ENCODE measurements around the gene MOCS1. TPM values are rescaled to one million over a fixed set of nuclear protein-coding genes. Genes with fewer than 3 reads are reported as not detected.

MOCS1 gene
- polyA plus RNA-seq, 1 of the 3 experiments (the other 2 are of a cell fraction), result 4.2 TPM

- TF ChIP-seq RCOR1 (IDR thresholded peaks at IDR 0.05; ENCODE audit: low read length), result no peak
- TF ChIP-seq EP300 (IDR thresholded peaks at IDR 0.05; ENCODE audit: borderline replicate concordance in 1 of 2, low read depth in 1 of 2, low read length in 1 of 2), result no peak
- no peak for TF ChIP-seq RXRA (IDR thresholded peaks at IDR 0.05; ENCODE audit: borderline replicate concordance, low read depth)
- TF ChIP-seq IRF3 (IDR thresholded peaks at IDR 0.05; ENCODE audit: low read depth, low read length), result no peak
- no peak for TF ChIP-seq EZH2phosphoT487 (IDR thresholded peaks at IDR 0.05; ENCODE audit: borderline replicate concordance, low read depth)
- no peak for TF ChIP-seq MXI1 (IDR thresholded peaks at IDR 0.05; ENCODE audit: low read depth, low read length)
- no peak for TF ChIP-seq ZBTB33 (IDR thresholded peaks at IDR 0.05; ENCODE audit: borderline replicate concordance, low read depth)
- no peak for TF ChIP-seq RFX5 (IDR thresholded peaks at IDR 0.05; ENCODE audit: low read length)
- TF ChIP-seq NRF1 (IDR thresholded peaks at IDR 0.05; ENCODE audit: low read depth, low read length), result no peak
- no peak for TF ChIP-seq TEAD4 (IDR thresholded peaks at IDR 0.05; ENCODE audit: borderline replicate concordance, insufficient read depth)
- no peak for TF ChIP-seq USF2 (IDR thresholded peaks at IDR 0.05; ENCODE audit: borderline replicate concordance, low read depth, low read length)
- no peaks in the 10 kb centered on the region for H4K20me1 ChIP-seq (ENCODE audit: insufficient read depth)
- no peak overlapping the region for H3K4me3 ChIP-seq (ENCODE audit: low read depth in 2 of 2, low read length in 1 of 2)
- no peaks in the 10 kb centered on the region for H3K9me2 ChIP-seq
- ChIA-PET CTCF (interaction anchor here (0.9 kb wide), 1 partner anchor 85 kb away, joined by 3 read pairs; no protein-coding TSS in a partner anchor), POLR2A (no interaction called here)
- no peak overlapping the region for H3K9ac ChIP-seq
- DNase-seq, result no peak
- H3K27me3 ChIP-seq (ENCODE audit: insufficient read depth), result no peaks in the 10 kb centered on the region
- H3F3A ChIP-seq (replicated peaks; ENCODE audit: insufficient read depth), result no peaks in the 10 kb centered on the region
- H2AFZ ChIP-seq (ENCODE audit: low read depth), result no peak overlapping the region
- peaks cover 0 to 4% of the 10 kb centered on the region in 2 experiments; a peak in 2 of 4 replicates for H3K4me1 ChIP-seq (ENCODE audit: control insufficient read depth in 1 of 2, insufficient read depth in 2 of 2, low read depth in 1 of 2, low read length in 1 of 2)
- no peaks in the 10 kb centered on the region for H3K36me3 ChIP-seq (replicated peaks in 1 of 2; ENCODE audit: control insufficient read depth in 1 of 2, insufficient read depth in 2 of 2, low read length in 1 of 2)
- H3K4me2 ChIP-seq, result no peak overlapping the region
- H3K79me2 ChIP-seq (ENCODE audit: insufficient read depth), result no peaks in the 10 kb centered on the region
- no peak overlapping the region for H3K27ac ChIP-seq (ENCODE audit: low read depth in 2 of 2, low read length in 1 of 2)
- no peaks in the 10 kb centered on the region for H3K9me3 ChIP-seq
These were observed 16.0 kb upstream of the MOCS1 start for GRCh38 chr6:39950125-39950720.

- H3K4me3 ChIP-seq (ENCODE audit: low read depth in 2 of 2, low read length in 1 of 2), result no peak overlapping the region
- H4K20me1 ChIP-seq (ENCODE audit: insufficient read depth), result no peaks in the 10 kb centered on the region
- H3K4me2 ChIP-seq, result no peak overlapping the region
- POLR2A ChIA-PET, result no interaction called here
- no peaks in the 10 kb centered on the region for H3K27me3 ChIP-seq (ENCODE audit: insufficient read depth)
- H3K9me3 ChIP-seq, result no peaks in the 10 kb centered on the region
- H3K4me1 ChIP-seq (ENCODE audit: control insufficient read depth in 1 of 2, insufficient read depth in 2 of 2, low read depth in 1 of 2, low read length in 1 of 2), result peaks cover 0 to 3% of the 10 kb centered on the region in 2 experiments; a peak in 2 of 4 replicates
- H3K9me2 ChIP-seq, result no peaks in the 10 kb centered on the region
- no peak overlapping the region for H2AFZ ChIP-seq (ENCODE audit: low read depth)
- no peak overlapping the region for H3K27ac ChIP-seq (ENCODE audit: low read depth in 2 of 2, low read length in 1 of 2)
- H3K9ac ChIP-seq, result no peak overlapping the region
- H3K79me2 ChIP-seq (ENCODE audit: insufficient read depth), result no peaks in the 10 kb centered on the region
- no peaks in the 10 kb centered on the region for H3K36me3 ChIP-seq (replicated peaks in 1 of 2; ENCODE audit: control insufficient read depth in 1 of 2, insufficient read depth in 2 of 2, low read length in 1 of 2)
- DNase-seq, result no peak
- 40% methylated on average over 5 of the region's 5 CpGs for WGBS (ENCODE audit: low lambda C conversion rate)
- no peaks in the 10 kb centered on the region for H3F3A ChIP-seq (replicated peaks; ENCODE audit: insufficient read depth)
- CTCF ChIA-PET, result interaction anchor here (1.4 kb wide), 1 partner anchor 11 kb away, joined by 3 read pairs; no protein-coding TSS in a partner anchor
- TF ChIP-seq ELF1 (IDR thresholded peaks at IDR 0.05) (no peak), CHD2 (IDR thresholded peaks at IDR 0.05; ENCODE audit: low read length, partially characterized antibody) (no peak), TEAD4 (IDR thresholded peaks at IDR 0.05; ENCODE audit: borderline replicate concordance, insufficient read depth) (no peak), YY1 (IDR thresholded peaks at IDR 0.05; ENCODE audit: low read depth) (no peak), PBX3 (IDR thresholded peaks at IDR 0.05) (no peak), SIN3A (IDR thresholded peaks at IDR 0.05; ENCODE audit: borderline replicate concordance, low read depth, low read length) (no peak), MXI1 (IDR thresholded peaks at IDR 0.05; ENCODE audit: low read depth, low read length) (no peak), GABPA (IDR thresholded peaks at IDR 0.05; ENCODE audit: low read depth) (no peak), RXRA (IDR thresholded peaks at IDR 0.05; ENCODE audit: borderline replicate concordance, low read depth) (no peak), GATA2 (CRISPR knock-in tag; IDR thresholded peaks at IDR 0.05) (no peak), USF2 (IDR thresholded peaks at IDR 0.05; ENCODE audit: borderline replicate concordance, low read depth, low read length) (no peak), FOSL2 (IDR thresholded peaks at IDR 0.05; ENCODE audit: borderline replicate concordance, low read depth) (no peak)
These were observed 14.0 kb upstream of the MOCS1 start for GRCh38 chr6:39948199-39948791.

Data from SK-N-SH (cell line).